B cell (primary cell): ENCODE measurements around the gene PEPD. TPM values are rescaled to one million over a fixed set of nuclear protein-coding genes. Genes with fewer than 3 reads are reported as not detected.
A peak's percentile ranks its signal among the peaks of the same experiment; 100 is the strongest.

Experiments
- ATAC-seq: fragments of 200-7000 bp; cut with Tn5 transposase; one replicate; pipeline ENCODE4 v1.10.0; 2021; ENCODE audit warnings: low read depth, mild to moderate bottlenecking, moderate number of reproducible peaks, moderate library complexity
- CTCF ChIA-PET: fragments of 350-600 bp; sonication (Branson Sonifier 250); formaldehyde crosslinking; loops from one replicate; lab custom pipeline; 2021; ENCODE audit warnings: antibody characterized with exemption, inconsistent platforms; lab: Charles Lee
- POLR2A ChIA-PET: fragments of 350-600 bp; sonication (Branson Sonifier 250); formaldehyde crosslinking; loops from one replicate; lab custom pipeline; 2021; ENCODE audit warnings: antibody characterized with exemption; lab: Charles Lee
- DNase-seq: peaks from one replicate; pipeline ENCODE4 v3.0.0; 2013
- H2AFZ ChIP-seq: 2 replicates; pipeline ENCODE4 v1.6.1; 2012; ENCODE audit warnings: mild to moderate bottlenecking, low read depth, low read length; ENCODE audit not compliant: insufficient read depth, poor library complexity, severe bottlenecking
- H3K27ac ChIP-seq, 2 donors: 1 replicate in 1 of 2; 2 replicates in 1 of 2; pipeline ENCODE4 v1.5.1; 2012 to 2013; ENCODE audit warnings: low read length in 2 of 2, mild to moderate bottlenecking in 2 of 2, moderate library complexity in 1 of 2
- H3K27me3 ChIP-seq, 4 experiments: fragments of 200-600 bp in 1 of 4; sonication (generic) in 1 of 4; replicated peaks in 1 of 4; 1 replicate in 2 of 4; 2 replicates in 2 of 4; pipeline versions ENCODE4 v1.6.1 to v1.7.0; 2013 to 2016; ENCODE audit warnings: low read length in 3 of 4, mild to moderate bottlenecking in 2 of 4, mixed read lengths in 1 of 4, moderate library complexity in 1 of 4; ENCODE audit not compliant: insufficient read depth in 4 of 4, control insufficient read depth in 3 of 4; ENCODE audit errors: control extremely low read depth in 1 of 4
- H3K36me3 ChIP-seq, 2 experiments: replicated peaks in 1 of 2; 1 replicate in 1 of 2; 2 replicates in 1 of 2; pipeline versions ENCODE4 v1.6.1 to v1.7.1; 2013; ENCODE audit warnings: low read length in 1 of 2; ENCODE audit not compliant: insufficient read depth in 2 of 2, control insufficient read depth in 1 of 2; ENCODE audit errors: control extremely low read depth in 1 of 2, extremely low read depth in 1 of 2
- H3K4me1 ChIP-seq, 2 donors: fragments of 200-600 bp in 1 of 2; sonication (generic) in 1 of 2; 1 replicate in 1 of 2; 2 replicates in 1 of 2; pipeline versions ENCODE4 v1.5.1 to v1.6.1; 2013 to 2017; ENCODE audit warnings: low read length in 2 of 2; ENCODE audit not compliant: control insufficient read depth in 2 of 2, insufficient read depth in 2 of 2
- H3K4me2 ChIP-seq: replicated peaks from 2 replicates; pipeline ENCODE3; 2012; ENCODE audit warnings: mild to moderate bottlenecking, low read depth, low read length; ENCODE audit not compliant: poor library complexity, severe bottlenecking
- H3K4me3 ChIP-seq, 5 experiments: fragments of 200-600 bp in 1 of 5; sonication (generic) in 1 of 5; 1 replicate in 3 of 5; 2 replicates in 2 of 5; pipeline versions ENCODE4 v1.5.1 to v1.7.0; 2011 to 2016; ENCODE audit warnings: low read length in 4 of 5, mild to moderate bottlenecking in 4 of 5, low read depth in 2 of 5, control low read depth in 1 of 5, moderate library complexity in 1 of 5; ENCODE audit not compliant: insufficient read depth in 1 of 5; ENCODE audit errors: control extremely low read depth in 1 of 5, extremely low read depth in 1 of 5
- H3K79me2 ChIP-seq: fragments of 200-600 bp; sonication (generic); one replicate; pipeline ENCODE4 v1.6.0; 2016; ENCODE audit warnings: low read length; ENCODE audit not compliant: control insufficient read depth, insufficient read depth
- H3K9ac ChIP-seq: fragments of 200-600 bp; sonication (generic); 2 replicates; pipeline ENCODE4 v1.6.1; 2017; ENCODE audit warnings: mild to moderate bottlenecking, low read length, moderate library complexity
- H3K9me3 ChIP-seq, 3 donors: one replicate each; pipeline versions ENCODE4 v1.6.1 to v1.7.1; 2013; ENCODE audit warnings: low read length in 2 of 3; ENCODE audit not compliant: control insufficient read depth in 2 of 3, insufficient read depth in 1 of 3; ENCODE audit errors: control extremely low read depth in 1 of 3
- H4K20me1 ChIP-seq: 2 replicates; pipeline ENCODE4 v1.6.0; 2012; ENCODE audit warnings: mild to moderate bottlenecking, low read length; ENCODE audit not compliant: insufficient read depth, control insufficient read depth, poor library complexity, severe bottlenecking
- H3K27ac Mint-ChIP-seq: one replicate; pipeline ENCODE4 v1.8.0; 2021; ENCODE audit warnings: mixed read lengths
- H3K27me3 Mint-ChIP-seq: one replicate; pipeline ENCODE4 v1.8.0; 2021; ENCODE audit warnings: mixed read lengths
- H3K4me1 Mint-ChIP-seq: one replicate; pipeline ENCODE4 v1.8.0; 2021; ENCODE audit warnings: mixed read lengths
- H3K4me3 Mint-ChIP-seq: one replicate; pipeline ENCODE4 v1.8.0; 2021; ENCODE audit warnings: mixed read lengths
- H3K9me3 Mint-ChIP-seq: one replicate; pipeline ENCODE4 v1.8.0; 2022; ENCODE audit warnings: mixed read lengths; ENCODE audit not compliant: insufficient read depth
- CTCF ChIP-seq: fragments of 200-600 bp; IDR thresholded peaks from one replicate; pipeline ENCODE4 v1.8.0; 2022; ENCODE audit warnings: antibody characterized with exemption, mild to moderate bottlenecking
- EZH2 ChIP-seq: IDR thresholded peaks from 2 replicates; pipeline ENCODE4 v1.6.1; 2012; ENCODE audit warnings: borderline replicate concordance, low read depth, mild to moderate bottlenecking, moderate library complexity, low read length; ENCODE audit not compliant: insufficient read depth, poor library complexity, severe bottlenecking
- WGBS: methylation state at CpG from one replicate; pipeline ENCODE4 v1.1.5; 2013; ENCODE audit warnings: missing lambda C conversion rate; ENCODE audit not compliant: insufficient coverage; 5-methylcytosine and 5-hydroxymethylcytosine counted together
- intact Hi-C: fragments of 100-400 bp; cut with micrococcal nuclease; formaldehyde crosslinking; loops from one replicate; pipeline ENCODE4 v1.10.0; 2022
- polyA plus RNA-seq: library from polyadenylated mRNA; depleted of rRNA; stranded (reverse); fragments of >200 nt; gene quantifications from 2 replicates; pipeline ENCODE4 v1.2.3, GENCODE V29; 2012
- total RNA-seq, 2 donors: library from RNA; stranded (reverse); fragments of 120-200 nt in 1 of 2; gene quantifications; 1 replicate in 1 of 2; 2 replicates in 1 of 2; pipeline versions ENCODE4 v1.2.3 to v1.2.4, GENCODE V29; 2013 to 2022

Gene PEPD
- total and polyA plus RNA-seq, 2 donors (not counting 1 experiment from before 2014, with no cell fraction given): 36.4 to 42.7 TPM

- Histone ChIP-seq H3K36me3 (no peaks in the 10 kb centered on the region), H3K27ac (no peak overlapping the region), H3K79me2 (no peaks in the 10 kb centered on the region), H3K4me2 (no peak overlapping the region), H3K4me3 (no peak overlapping the region), H3K27me3 (no peaks in the 10 kb centered on the region), H4K20me1 (no peaks in the 10 kb centered on the region), H3K9me3 (no peaks in the 10 kb centered on the region), H2AFZ (no peak overlapping the region), H3K4me1 (peaks cover 4 to 5% of the 10 kb centered on the region in 2 donors), H3K9ac (no peak overlapping the region)
- Mint-ChIP-seq H3K4me3 (no peak overlapping the region), H3K27me3 (no peaks in the 10 kb centered on the region), H3K9me3 (no peaks in the 10 kb centered on the region), H3K27ac (no peak overlapping the region), H3K4me1 (peaks cover 5% of the 10 kb centered on the region)
- CTCF ChIA-PET: interaction anchor here (1.0 to 3.5 kb wide), 3 partner anchors 10 to 15 kb away, joined by 3 to 11 read pairs (median 3); no protein-coding TSS in a partner anchor
- TF ChIP-seq CTCF (no peak), EZH2 (no peak)
- intact Hi-C loops: no loop called here
- ATAC-seq (no peak), DNase-seq (no peak)
- POLR2A ChIA-PET: no interaction called here
- 95% methylated on average over 14 of the region's 14 CpGs for WGBS
These were observed 103.8 kb downstream of the PEPD start for GRCh38 chr19:33417751-33418150.

- Histone ChIP-seq H3K9me3 (no peaks in the 10 kb centered on the region), H3K79me2 (no peaks in the 10 kb centered on the region), H3K9ac (peak overlapping the region; percentile 55), H2AFZ (peak overlapping the region; percentile 70), H3K4me2 (peak overlapping the region; percentile 80), H3K27ac (no peak overlapping the region), H3K36me3 (peaks cover 0 to 3% of the 10 kb centered on the region in 2 experiments), H3K4me3 (peak overlapping the region in 1 of 5 experiments; percentile 34), H3K4me1 (peaks cover 4 to 5% of the 10 kb centered on the region in 2 donors), H3K27me3 (no peaks in the 10 kb centered on the region), H4K20me1 (no peaks in the 10 kb centered on the region)
- DNase-seq (peak; percentile 66), ATAC-seq (peak; percentile 54)
- intact Hi-C loops: no loop called here
- Mint-ChIP-seq H3K4me3 (peak overlapping the region; percentile 42), H3K4me1 (peaks cover 5% of the 10 kb centered on the region), H3K27ac (no peak overlapping the region), H3K27me3 (no peaks in the 10 kb centered on the region), H3K9me3 (no peaks in the 10 kb centered on the region)
- TF ChIP-seq CTCF: peak; percentile 60
- no peak for TF ChIP-seq EZH2
- 50% methylated on average over 26 of the region's 27 CpGs for WGBS
- POLR2A ChIA-PET: no interaction called here
- CTCF ChIA-PET: interaction anchor here (0.6 to 3.5 kb wide), 13 partner anchors 8 to 1296 kb away, joined by 3 to 16 read pairs (median 3); no protein-coding TSS in a partner anchor
These were observed 105.0 kb downstream of the PEPD start for GRCh38 chr19:33416307-33417215.
